Measurements from ENCODE around the gene C6orf47.

The C6orf47 gene

DNA sequence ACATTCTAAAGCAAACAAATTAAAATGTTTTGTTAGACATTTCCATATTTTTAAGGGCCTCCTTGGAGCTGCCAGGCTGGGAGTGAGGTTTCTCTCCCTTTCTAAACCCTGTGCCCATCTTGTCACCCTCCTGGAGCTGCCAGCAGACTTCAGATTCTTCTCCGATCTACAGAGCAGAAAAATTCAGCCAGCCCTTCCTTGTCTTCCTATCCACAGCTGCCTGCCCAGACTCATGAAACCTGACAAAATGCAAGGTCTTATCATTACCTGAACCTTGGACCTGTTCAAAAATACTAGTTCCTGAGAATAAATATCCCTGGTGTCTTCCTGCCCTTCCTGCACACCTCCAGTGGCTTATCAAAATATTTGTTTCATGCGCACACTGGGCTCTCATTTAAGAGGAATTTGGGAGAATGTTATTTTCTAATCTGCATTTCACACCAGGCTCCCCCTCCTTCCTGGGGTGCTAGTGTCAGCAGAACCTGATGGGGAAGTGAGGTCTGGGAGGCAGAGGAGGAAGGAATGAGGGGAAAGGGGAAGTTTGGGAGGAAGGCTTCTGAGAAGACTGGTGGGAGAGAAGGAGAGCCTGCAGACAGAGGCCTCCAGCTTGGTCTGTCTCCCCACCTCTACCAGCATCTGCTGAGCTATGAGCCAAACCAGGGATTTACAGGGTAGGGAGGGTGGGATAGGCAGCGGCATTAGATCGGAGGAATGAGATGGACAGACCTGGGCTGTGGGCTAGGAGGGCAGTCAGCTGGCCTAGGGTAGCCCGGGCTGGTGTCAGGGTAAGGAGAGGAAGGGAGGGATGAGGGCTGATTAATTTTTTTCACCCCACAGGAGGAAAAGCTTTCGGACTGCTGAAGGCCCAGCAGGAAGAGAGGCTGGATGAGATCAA lies 45.6 kb downstream of the C6orf47 start, which contains the start of gene AIF1:
AIF1 (plus strand) TSS at position 551 of the 895 bp plus-strand sequence; CDS start at position 647, 96 bp downstream.
- DNase-seq (ENCODE audit: low spot score), result no peak

DNA sequence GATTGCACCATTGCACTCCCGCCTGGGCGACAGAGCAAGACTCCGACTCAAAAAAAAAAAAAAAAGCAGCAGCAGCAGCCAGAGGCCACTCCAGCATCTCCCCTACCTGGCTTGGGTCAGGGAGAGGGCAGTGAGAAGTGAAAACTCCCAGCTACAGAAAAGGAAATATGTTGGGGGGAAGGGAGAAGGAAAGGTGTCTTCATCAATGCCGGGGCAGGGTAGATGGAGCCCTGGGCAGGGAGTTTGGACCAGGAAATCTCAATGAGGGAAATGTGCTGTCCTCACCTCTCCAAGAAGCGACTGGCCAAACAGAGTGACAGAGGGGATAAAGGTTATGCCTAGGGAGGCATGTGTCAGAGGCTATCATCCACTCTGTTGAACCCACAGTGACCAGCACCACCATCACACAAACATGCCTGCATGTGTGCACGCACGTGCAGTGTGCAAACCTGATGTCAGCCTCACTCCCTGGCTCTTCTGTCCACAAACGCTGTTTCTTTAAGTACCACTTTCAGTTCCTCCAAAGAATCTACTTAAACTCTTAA lies 46.4 kb downstream of the C6orf47 start:
- no peak for DNase-seq (ENCODE audit: low spot score)

DNA sequence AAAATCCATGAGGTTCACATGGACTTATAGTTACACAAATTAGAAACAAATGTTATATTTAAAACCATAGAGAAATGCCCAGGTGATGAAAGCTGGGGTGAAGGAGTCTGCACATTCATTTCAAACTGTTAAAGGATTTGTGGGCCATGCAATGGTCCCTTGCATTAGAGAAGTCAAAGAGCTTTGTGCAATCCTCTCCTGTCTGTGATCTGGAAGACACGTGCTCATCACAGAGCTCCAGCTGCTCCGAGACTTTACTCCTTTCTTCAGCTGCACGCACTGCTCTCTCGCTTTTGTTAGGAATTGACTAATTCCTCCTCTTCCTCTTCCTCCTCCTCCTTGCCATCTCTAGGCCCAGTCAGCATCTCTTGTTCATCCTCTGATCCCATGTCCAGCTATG lies 49.6 kb downstream of the C6orf47 start:
- DNase-seq (ENCODE audit: low spot score), result no peak

DNA sequence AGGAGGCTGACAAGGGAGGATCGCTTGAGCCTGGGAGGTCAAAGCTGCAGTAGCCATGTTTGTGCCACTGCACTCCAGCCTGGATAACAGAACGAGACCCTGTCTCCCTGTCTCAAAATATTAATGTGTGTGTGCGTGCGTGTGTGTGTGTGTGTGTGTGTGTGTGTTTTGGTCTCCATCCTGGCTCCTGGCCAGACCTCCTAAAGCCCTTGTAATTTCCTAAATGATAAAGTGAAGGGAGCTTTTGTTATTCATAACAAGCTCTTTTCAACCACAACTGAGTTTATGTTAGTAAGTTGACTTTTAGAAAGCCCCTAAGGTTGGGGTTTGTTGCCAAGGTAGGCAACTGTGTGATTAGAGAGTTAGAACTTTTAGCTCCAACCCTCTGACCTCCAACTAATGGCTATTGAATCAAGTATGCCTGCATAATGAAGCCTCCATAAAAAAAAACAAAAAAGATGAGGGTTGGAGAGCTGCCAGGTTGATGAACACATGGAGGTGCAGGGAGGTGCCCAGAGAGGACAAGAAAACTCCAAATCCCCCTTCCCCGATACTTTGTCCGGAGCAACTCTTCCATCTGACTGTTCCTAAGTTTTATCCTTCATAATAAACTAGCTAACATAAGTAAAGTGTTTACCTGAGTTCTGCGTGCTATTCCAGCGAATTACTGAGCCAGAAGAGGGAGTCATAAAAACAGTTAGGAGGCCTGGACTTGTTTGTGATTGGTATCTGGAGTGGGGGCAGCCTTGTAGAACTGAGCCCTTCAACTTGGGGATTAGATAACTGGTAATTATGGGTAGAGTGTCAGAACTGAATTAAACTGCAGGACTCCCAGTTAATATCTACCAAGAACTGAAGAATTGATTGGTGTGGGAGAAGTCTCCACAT lies 50.8 kb downstream of the C6orf47 start:
- DNase-seq (ENCODE audit: low spot score), result no peak
